H54 (cell line): ENCODE measurements around the gene CA10.

Source experiments
- DNase-seq: peaks from one replicate; pipeline ENCODE4 v3.0.0; 2011; ENCODE audit warnings: low spot score, mixed read lengths; ENCODE audit not compliant: insufficient read length
- FAIRE-seq: peaks from 3 replicates; lab custom pipeline; 2011; peaks lifted over from hg19 to GRCh38; lab: Jason Lieb, UNC
- POLR2A ChIP-seq: IDR thresholded peaks from 2 replicates; pipeline ENCODE4 v1.6.1; 2011; ENCODE audit warnings: low read depth, mild to moderate bottlenecking, low read length

CA10 gene

DNA sequence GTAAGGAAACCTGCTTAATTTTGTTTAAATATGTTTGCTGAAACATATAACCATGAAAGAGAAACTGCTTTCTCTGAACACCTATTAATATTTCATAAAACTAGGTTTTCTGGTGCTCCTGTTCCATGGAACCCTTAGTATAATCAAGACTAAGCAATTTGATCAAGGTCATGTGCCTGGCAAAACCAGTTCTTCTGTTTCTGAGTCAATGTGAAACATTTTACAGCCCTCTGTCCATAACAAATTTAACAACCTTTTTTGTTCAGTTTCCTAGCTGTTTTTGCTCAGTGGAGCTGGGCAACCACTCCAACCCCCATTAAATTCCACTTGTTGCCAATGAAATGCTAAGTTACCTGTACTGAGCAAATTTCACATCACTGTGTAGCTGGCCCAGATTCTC is 344.0 kb downstream of the CA10 start:
- FAIRE-seq (no peak), DNase-seq (no peak)
- TF ChIP-seq POLR2A, result no peak

DNA sequence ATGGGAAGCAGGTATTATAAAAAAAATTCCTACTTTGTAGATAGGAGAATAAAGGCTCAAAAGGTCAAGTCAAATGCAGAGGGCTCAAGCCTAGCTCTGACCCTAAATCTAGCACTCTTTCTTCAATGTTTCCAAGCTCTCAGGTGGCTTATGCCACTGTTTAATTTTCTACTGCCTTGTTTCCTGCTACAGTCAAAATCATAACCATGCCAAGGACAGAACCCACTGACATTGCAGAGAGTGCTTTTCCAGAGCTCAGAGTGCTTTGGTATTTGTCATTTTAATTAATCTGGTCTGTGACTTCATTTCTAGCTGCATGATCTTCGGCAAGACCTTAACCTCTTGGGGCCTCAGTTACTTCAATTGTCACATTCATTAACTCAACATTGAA is 344.7 kb downstream of the CA10 start:
- no peak for TF ChIP-seq POLR2A
- FAIRE-seq, result no peak
- DNase-seq, result no peak

DNA sequence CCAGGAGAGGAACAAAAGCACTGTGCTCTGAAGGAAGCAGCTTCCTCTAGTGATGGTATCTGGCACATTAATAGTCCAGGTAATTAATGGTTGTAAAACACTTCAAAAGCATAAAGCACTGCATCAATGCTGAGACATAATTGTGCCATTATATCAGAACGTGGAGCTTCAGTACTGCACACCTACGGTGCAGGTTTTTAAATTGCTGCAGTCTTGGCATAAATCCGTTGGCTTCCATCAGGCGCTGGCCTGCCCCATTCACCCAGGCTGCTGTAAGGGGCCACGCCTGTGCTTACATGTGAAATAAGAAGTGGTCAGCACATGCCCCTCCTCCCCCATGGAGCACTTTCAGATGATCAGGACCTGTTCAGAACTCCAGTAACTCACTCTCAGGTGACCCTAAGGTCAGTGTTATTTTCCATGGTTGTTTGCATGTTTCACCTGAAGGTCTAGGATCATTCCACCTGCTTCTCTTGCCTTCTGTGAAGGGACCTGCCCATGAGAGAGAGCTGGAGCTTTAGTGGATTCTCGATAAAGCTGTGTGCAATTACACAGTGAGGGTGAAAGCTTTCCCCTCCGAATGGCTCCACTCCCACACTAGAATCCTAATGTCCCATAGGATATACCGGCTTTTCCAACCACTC is 345.3 kb downstream of the CA10 start:
- no peak for TF ChIP-seq POLR2A
- FAIRE-seq (no peak), DNase-seq (no peak)

DNA sequence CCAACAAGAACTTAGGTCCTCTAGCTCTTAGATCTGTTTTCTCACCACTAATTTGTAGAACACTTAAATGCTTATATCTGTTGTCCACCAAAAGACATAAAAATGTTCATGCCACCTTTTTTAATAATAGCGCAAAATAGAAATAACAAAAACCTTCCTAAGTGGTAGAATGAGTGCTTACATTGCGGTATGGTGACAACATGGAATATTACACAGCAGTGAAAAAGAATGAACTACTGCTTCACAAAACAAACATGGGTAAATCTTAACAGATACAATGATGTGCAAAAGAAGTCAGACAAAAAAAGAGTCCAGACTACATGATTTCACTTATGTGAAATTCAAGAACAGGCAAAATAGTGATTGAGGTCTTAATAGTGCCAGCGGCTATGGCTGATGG is 351.1 kb downstream of the CA10 start:
- FAIRE-seq (no peak), DNase-seq (no peak)
- TF ChIP-seq POLR2A, result no peak

DNA sequence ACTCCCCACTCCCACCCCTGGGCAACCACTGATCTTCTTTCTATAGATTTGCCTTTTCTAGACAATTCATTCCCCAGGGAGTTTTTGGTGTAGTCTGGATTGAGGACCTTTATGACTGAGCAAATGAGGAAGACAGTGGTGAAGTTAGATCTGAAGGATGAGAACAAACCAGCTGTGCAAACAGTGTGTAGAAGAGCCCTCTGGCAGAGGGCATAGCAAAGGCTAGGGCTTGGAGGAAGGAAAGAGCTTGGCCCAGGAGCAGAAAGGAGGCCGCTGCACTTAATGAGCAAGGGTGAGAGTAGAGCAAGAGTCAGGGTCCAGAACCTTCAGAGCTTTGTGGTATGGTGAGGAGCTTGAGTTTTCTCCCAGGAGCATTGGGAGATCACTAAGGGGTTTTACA is 352.7 kb downstream of the CA10 start:
- FAIRE-seq, result no peak
- TF ChIP-seq POLR2A, result no peak
- DNase-seq, result no peak

DNA sequence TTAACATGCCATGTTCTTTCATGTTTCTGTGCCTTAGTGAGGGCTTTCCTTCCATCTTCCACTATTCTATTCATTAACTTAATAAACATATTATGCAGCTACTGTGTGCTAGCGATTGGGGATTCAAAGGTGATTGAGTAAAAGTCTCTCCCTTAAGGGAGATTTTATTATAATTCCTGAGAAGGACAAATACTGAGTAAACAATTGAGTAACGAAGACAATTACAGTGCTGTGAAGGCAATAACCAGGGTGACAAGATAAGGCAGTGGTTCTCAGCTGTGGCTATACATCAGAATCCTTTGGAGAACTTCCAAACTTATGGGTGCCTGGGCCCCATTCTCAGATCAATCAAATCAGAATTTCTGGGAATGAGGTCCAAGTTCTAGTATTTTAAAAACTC is 353.3 kb downstream of the CA10 start:
- no peak for FAIRE-seq
- no peak for DNase-seq
- TF ChIP-seq POLR2A, result no peak

DNA sequence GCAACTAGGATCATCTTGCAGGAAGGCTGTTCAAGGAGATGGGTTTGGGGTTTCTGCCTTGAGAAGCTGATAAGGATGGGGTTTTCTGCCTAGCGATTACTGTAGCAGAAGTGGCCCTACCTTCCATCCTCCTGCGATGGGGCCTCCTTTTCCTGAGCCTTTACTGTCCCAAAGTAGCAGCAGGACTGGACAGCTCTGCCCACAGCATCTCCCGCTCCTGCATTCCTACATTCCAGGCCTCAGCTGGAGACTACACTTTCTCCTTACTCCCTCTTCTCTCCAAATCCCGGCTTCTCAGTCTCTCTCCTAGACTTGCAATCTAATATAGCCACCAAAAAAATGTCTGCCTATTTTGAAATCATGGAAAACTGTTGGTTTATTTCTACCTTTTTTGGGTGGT is 355.4 kb downstream of the CA10 start:
- FAIRE-seq, result no peak
- no peak for DNase-seq
- TF ChIP-seq POLR2A, result no peak

DNA sequence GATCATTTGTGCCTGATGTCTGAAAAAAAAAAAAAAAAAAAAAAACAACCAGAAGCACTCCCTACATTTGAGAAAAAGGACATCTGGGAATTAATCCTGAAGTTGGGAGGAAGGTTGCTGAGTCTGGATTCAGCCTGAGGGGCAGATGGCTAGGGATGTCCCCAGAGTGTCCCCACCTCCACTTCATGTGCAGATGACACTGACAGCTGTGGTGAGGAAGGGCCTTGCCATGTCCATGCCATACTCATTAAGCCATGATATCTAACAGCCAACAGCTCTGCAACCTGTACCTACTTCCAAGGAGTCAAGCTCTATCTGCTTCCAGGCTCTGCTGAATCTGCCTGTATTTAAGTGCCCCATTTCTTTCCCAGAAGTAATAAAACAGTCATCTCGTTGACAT is 356.0 kb downstream of the CA10 start:
- TF ChIP-seq POLR2A, result no peak
- DNase-seq, result no peak
- FAIRE-seq, result no peak

DNA sequence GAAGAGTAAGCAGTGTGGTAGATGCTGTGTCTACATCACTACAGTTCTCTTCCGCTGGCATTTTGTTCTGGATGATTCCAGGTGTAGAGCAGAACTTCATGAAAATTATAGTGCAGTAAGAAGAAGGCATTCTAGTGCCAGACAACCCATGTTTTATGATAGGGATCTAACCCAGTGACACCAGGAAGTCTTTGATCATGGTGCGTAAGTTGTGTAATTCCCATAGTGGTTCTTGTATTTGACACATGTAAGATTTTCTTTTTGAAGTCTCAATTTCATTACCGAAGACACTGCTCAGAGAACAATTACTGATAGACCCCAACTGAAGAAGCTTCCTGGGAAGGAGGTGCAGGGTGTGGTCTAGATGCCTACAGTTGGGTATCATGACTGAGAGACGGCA is 356.9 kb downstream of the CA10 start:
- FAIRE-seq, result no peak
- TF ChIP-seq POLR2A, result no peak
- no peak for DNase-seq

DNA sequence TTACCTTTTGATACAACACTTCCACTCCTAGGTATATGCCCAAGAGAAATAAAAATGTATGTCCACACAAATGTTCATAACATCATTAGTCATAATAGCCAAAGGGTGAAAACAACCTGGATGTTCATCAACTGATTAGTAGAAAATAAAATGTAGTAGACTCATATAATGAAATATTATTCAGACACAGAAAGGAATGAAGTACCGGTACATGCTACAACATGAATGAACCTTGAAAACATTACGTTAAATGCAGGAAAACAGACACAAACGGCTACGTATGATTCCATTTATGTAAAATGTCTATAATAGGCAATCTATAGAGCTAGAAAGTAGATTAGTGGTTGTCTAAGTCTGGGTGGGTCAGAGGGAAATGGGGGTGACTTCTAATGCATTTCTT is 358.5 kb downstream of the CA10 start:
- FAIRE-seq, result no peak
- no peak for TF ChIP-seq POLR2A
- no peak for DNase-seq

DNA sequence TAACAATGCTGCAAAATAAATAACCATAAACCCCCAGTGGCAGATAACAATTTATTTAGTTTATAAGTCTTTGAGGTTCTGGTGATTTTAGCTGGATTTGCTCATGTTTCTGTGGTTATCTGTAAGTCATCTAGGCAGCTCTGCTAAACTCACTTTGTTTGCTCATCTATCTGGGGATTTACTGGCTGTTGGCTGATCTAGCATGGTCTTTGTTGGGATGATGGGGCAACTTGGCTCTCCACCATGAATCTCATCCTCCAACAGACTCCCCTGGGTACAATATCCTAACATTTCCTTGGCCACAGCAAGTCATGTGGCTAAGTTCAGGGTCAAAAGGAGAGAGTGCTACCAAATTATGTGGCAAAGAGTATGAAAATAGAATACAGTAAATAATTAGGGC is 359.3 kb downstream of the CA10 start:
- DNase-seq (no peak), FAIRE-seq (no peak)
- no peak for TF ChIP-seq POLR2A

DNA sequence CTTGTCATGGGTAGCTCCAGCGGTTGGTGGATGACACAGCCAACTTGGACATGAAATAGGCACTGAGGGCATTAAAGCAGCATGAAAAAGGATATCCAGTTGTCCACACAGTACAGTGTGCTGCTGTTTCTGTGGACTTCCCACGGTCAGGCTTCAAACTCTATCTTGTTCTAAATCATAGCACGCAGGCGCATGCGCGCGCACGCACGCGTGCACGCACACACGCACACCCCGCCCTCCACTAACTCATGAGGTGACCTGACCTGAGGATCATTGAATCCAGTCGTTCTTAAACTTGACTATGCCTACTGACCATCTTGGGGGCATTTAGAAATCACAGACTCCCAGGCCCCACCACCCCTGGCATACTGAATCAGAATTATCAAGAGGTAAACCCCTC is 361.4 kb downstream of the CA10 start:
- FAIRE-seq (no peak), DNase-seq (no peak)
- TF ChIP-seq POLR2A, result no peak

DNA sequence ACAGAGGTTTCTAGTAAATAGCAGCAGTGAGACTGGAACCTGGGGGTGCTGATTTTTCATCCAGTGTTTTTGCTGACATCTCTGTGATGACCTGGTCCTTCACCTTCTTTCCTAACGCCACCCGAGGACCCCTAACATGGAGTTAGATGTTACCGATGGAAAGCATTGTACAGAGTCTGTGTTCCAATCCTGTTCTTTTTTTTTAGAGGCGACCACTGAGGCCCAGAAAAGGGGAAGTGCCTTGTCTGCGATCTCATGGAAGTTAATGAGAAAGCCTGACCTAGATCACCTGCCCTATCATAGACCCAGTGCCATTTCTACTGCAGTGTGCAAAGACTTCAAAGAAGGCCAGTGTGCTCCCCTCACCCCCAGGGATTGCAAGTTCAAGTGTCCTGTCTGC is 362.5 kb downstream of the CA10 start:
- no peak for FAIRE-seq
- no peak for DNase-seq
- TF ChIP-seq POLR2A, result no peak

DNA sequence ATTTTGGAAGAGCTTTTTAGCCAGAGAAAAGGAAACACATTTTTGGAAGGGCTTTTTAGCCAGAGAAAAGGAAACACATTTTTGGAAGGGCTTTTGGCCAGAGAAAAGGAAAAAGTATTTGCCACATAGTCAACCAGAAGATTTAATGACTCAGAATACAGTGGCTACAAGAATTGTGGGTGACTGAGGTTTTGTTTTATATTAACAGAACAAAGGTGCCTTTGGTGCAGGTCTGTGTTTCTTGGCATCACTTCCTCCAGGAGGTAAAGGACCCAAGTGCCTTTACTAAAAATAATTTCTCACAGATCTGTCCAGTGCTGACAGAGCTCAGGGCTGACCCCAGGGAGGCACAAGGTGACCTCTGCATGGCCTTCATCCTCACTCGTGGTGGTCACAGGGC is 363.1 kb downstream of the CA10 start:
- no peak for TF ChIP-seq POLR2A
- no peak for FAIRE-seq
- no peak for DNase-seq

DNA sequence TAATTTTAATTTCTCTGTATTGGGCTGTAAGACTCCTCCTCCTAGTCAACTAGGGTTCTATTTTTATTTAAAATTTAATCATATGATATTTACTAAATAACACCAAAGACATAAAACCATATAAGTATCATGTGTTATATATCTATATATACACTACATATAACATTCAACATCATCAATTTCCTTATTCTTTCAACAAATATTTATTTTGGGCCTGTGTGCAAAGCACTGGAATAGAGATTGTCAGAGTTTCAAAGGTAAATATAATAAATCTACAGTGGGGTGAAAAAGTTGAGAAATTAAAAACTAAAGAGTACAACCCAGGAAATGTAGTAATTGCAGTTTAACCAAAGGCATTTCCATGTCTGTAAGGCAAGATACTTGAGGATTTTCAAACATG is 364.0 kb downstream of the CA10 start:
- no peak for TF ChIP-seq POLR2A
- no peak for FAIRE-seq
- DNase-seq, result no peak

DNA sequence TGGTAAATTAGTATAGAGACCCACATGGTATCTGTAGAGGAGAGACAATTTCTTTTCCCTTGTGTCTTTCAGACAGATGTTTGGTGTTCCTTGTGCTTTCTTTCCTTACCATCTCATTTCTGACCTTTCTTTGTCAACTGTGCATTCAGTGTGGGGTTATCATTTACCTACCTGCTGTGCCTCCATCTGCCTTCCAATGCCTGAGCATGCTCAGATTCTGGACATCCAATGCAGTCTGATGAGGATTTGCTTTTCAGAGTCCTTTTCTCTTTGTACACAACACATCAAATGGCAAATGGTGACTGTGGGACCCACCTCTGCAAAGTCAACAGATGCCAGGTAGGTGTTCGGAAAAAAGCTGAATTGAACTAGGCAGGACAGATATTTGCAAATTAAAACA is 364.8 kb downstream of the CA10 start:
- DNase-seq (no peak), FAIRE-seq (no peak)
- TF ChIP-seq POLR2A, result no peak
